ENCODE results near the gene SLC30A3. TPM values are rescaled to one million over a fixed set of nuclear protein-coding genes. Genes with fewer than 3 reads are reported as not detected.

Gene SLC30A3
- total RNA-seq, 2 donors from 2014 or later: 102 TPM; not detected in 1

GRCh38 chr2:27217173-27218121 is 45.4 kb downstream of the SLC30A3 start, which contains the start of gene CAD:
TSS of gene CAD (plus strand) at chr2:27217369. CDS start at chr2:27217552, 183 bp downstream.
- peak; percentile 78 for DNase-seq (ENCODE audit: low spot score)
- peak within 1 kb of the TSS; percentile 43 to 59 for H3K27ac ChIP-seq
- no peaks in the 10 kb centered on the region for H3K27me3 ChIP-seq (replicated peaks; ENCODE audit: insufficient read depth)
- WGBS: 2% methylated on average over 59 of the region's 72 CpGs
- peak within 1 kb of the TSS; percentile 49 to 56 for H3K4me3 ChIP-seq
- TF ChIP-seq POLR2AphosphoS5 (IDR thresholded peaks at IDR 0.05) (peak; percentile 65), POLR2A (IDR thresholded peaks at IDR 0.05) (no peak)
- TF ChIP-seq, protein P1, sequence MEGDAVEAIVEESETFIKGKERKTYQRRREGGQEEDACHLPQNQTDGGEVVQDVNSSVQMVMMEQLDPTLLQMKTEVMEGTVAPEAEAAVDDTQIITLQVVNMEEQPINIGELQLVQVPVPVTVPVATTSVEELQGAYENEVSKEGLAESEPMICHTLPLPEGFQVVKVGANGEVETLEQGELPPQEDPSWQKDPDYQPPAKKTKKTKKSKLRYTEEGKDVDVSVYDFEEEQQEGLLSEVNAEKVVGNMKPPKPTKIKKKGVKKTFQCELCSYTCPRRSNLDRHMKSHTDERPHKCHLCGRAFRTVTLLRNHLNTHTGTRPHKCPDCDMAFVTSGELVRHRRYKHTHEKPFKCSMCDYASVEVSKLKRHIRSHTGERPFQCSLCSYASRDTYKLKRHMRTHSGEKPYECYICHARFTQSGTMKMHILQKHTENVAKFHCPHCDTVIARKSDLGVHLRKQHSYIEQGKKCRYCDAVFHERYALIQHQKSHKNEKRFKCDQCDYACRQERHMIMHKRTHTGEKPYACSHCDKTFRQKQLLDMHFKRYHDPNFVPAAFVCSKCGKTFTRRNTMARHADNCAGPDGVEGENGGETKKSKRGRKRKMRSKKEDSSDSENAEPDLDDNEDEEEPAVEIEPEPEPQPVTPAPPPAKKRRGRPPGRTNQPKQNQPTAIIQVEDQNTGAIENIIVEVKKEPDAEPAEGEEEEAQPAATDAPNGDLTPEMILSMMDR (IDR thresholded peaks at IDR 0.05): peak in 2 of 4 experiments; percentile 35 to 58
- intact Hi-C loops (cut with DNase I): loop anchor here (10.0 kb wide), 1 partner anchor 157 kb away; the partner anchor contains the start of genes EIF2B4 and SNX17
- no peaks in the 10 kb centered on the region for H3K36me3 ChIP-seq
- H3K9me3 ChIP-seq: no peaks in the 10 kb centered on the region
- peaks cover 3% of the 10 kb centered on the region for H3K4me1 ChIP-seq (replicated peaks)

DNA sequence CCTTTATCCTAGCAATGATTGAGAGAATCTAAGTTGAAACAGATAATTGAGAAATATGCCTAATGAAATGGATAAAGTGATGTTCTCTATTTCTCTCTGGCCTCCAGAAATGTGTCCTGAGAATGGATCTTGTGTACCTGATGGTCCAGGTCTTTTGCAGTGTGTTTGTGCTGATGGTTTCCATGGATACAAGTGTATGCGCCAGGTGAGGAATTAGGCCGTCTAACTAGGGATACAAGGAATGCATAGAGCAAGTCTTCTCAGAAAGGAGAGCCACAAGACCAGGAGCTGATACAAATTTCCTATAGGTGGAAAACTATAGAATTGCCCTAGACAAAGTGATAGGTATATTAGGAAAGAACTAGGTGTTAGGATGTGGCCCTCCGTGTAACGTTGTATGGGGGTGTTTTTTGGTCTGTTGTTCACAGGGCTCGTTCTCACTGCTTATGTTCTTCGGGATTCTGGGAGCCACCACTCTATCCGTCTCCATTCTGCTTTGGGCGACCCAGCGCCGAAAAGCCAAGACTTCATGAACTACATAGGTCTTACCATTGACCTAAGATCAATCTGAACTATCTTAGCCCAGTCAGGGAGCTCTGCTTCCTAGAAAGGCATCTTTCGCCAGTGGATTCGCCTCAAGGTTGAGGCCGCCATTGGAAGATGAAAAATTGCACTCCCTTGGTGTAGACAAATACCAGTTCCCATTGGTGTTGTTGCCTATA is 46.3 kb downstream of the SLC30A3 start:
- no peaks in the 10 kb centered on the region for H3K36me3 ChIP-seq
- peaks cover 3% of the 10 kb centered on the region for H3K4me1 ChIP-seq (replicated peaks)
- TF ChIP-seq POLR2AphosphoS5 (IDR thresholded peaks at IDR 0.05): no peak
- TF ChIP-seq POLR2A (IDR thresholded peaks at IDR 0.05): no peak
- TF ChIP-seq, protein P1 (IDR thresholded peaks at IDR 0.05): no peak
- WGBS: 81% methylated on average over 13 of the region's 13 CpGs
- intact Hi-C loops (cut with DNase I): loop anchor here (10.0 kb wide), 1 partner anchor 158 kb away; the partner anchor contains the start of genes EIF2B4 and SNX17
- DNase-seq (ENCODE audit: low spot score): no peak
- no peaks in the 10 kb centered on the region for H3K27me3 ChIP-seq (replicated peaks; ENCODE audit: insufficient read depth)
- no peaks in the 10 kb centered on the region for H3K9me3 ChIP-seq
- peak overlapping the region; percentile 49 to 56 for H3K4me3 ChIP-seq
- peak overlapping the region; percentile 43 to 59 for H3K27ac ChIP-seq

DNA sequence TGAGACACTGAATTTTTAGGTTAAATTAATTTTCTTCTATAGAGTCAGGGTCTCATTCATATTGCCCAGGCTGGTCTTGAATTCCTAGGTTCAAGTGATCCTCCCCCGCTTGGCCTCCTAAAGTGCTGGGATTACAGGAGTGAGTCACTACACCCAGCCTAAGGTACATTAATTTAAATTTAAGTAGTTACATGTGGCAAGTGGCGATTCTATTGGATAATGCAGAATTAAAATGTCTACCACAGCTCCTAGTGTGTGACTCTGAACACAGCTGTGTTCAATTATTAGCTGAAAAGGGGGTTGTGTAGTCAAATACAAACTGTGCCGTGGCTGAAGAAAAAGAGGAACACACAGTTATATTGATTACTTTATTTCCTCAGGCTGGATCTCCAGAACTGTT is 47.9 kb downstream of the SLC30A3 start:
- no peaks in the 10 kb centered on the region for H3K9me3 ChIP-seq
- intact Hi-C loops (cut with DNase I): loop anchor here (10.0 kb wide), 1 partner anchor 160 kb away; the partner anchor contains the start of genes EIF2B4 and SNX17
- H3K27me3 ChIP-seq (replicated peaks; ENCODE audit: insufficient read depth): no peaks in the 10 kb centered on the region
- no peak for TF ChIP-seq POLR2AphosphoS5 (IDR thresholded peaks at IDR 0.05)
- TF ChIP-seq, protein P1 (IDR thresholded peaks at IDR 0.05): no peak
- no peak for TF ChIP-seq POLR2A (IDR thresholded peaks at IDR 0.05)
- H3K4me1 ChIP-seq (replicated peaks): peaks cover 3% of the 10 kb centered on the region
- no peak overlapping the region for H3K27ac ChIP-seq
- no peak for DNase-seq (ENCODE audit: low spot score)
- H3K4me3 ChIP-seq: no peak overlapping the region
- 92% methylated on average over 3 of the region's 3 CpGs for WGBS
- H3K36me3 ChIP-seq: no peaks in the 10 kb centered on the region

DNA sequence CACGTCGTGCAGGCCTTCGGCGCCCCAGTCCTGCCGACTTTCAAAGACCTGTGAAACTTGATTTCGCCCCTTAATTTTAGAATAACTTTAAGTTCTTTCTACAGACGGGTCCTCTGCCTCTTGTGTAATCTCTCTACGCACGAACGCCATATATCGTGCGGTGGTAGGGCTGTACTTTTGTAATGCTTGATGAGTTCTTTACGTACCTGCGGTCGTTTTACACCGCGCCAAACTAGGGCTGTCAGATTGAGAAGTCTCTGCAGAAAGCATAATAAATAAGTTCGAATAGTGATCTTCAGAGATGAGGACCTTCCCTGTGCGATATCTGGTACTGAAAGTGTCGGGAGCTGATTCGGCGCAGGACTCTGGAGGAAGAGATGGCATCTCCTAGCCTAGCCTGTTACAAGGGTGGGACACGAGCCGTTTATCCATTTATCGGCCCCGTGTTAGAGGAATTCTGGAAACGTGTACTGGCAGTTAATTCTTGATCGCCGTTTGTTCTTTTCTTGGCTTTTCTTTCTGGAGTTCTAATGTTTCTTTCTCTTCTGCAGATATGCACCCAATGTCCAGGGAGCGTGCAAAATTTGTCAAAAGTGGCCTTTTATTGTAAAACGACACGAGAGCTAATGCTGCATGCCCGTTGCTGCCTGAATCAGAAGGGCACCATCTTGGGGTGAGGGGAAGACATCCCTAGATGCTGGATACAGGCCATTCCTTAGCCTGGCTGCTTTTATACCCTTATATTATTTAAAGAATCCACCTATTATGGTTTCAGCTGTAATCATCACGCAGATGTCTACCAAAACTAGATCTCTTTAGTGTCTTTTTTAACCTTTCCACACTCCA is 50.0 kb downstream of the SLC30A3 start:
- 6% methylated on average over 34 of the region's 34 CpGs for WGBS
- no peak for DNase-seq (ENCODE audit: low spot score)
- Histone ChIP-seq H3K36me3 (peaks cover 0 to under 1% of the 10 kb centered on the region in 2 donors), H3K4me3 (peak overlapping the region; percentile 71 to 80), H3K27me3 (replicated peaks; ENCODE audit: insufficient read depth) (no peaks in the 10 kb centered on the region), H3K27ac (peak overlapping the region; percentile 94 to 97), H3K9me3 (no peaks in the 10 kb centered on the region), H3K4me1 (replicated peaks) (peaks cover 3% of the 10 kb centered on the region)
- intact Hi-C loops (cut with DNase I): loop anchor here (10.0 kb wide), 1 partner anchor 162 kb away; the partner anchor contains the start of genes EIF2B4 and SNX17
- TF ChIP-seq POLR2A (IDR thresholded peaks at IDR 0.05) (no peak), POLR2AphosphoS5 (IDR thresholded peaks at IDR 0.05) (no peak)
- TF ChIP-seq, protein P1 (IDR thresholded peaks at IDR 0.05): no peak
